ENCODE results near the gene MTCH2. TPM values are rescaled to one million over a fixed set of nuclear protein-coding genes. Genes with fewer than 3 reads are reported as not detected.

Gene MTCH2
- total and polyA plus RNA-seq, 2 donors (not counting 1 experiment from before 2014, with no cell fraction given), result 64.4 to 169 TPM

DNA sequence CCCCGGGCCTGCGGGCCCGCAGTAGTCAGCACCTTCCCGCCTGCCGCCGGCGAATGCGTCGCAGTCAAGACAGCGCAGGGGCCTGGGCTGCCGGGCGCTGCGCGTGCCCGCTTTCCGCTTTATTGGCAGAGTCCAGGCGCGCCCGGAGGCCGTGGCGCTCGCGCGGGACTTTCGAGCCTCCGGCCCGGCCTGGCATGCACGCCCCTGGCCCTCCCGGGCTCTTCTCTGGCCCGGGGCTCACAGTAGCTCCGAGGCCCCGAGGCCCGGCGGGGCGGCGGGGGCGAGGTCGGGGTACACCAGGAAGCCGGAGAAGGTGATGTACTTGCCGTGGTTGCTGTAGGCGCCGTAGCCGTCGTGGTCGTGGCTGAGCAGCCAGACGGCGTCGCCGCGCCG, 52.8 kb downstream of the MTCH2 start:
- H3K4me2 ChIP-seq (ENCODE audit: extremely low read depth, insufficient read depth, low read length), result no peak overlapping the region
- H3K27me3 ChIP-seq (ENCODE audit: control insufficient read depth, insufficient read depth, low read length), result peaks cover 34% of the 10 kb centered on the region
- TF ChIP-seq, protein P1, sequence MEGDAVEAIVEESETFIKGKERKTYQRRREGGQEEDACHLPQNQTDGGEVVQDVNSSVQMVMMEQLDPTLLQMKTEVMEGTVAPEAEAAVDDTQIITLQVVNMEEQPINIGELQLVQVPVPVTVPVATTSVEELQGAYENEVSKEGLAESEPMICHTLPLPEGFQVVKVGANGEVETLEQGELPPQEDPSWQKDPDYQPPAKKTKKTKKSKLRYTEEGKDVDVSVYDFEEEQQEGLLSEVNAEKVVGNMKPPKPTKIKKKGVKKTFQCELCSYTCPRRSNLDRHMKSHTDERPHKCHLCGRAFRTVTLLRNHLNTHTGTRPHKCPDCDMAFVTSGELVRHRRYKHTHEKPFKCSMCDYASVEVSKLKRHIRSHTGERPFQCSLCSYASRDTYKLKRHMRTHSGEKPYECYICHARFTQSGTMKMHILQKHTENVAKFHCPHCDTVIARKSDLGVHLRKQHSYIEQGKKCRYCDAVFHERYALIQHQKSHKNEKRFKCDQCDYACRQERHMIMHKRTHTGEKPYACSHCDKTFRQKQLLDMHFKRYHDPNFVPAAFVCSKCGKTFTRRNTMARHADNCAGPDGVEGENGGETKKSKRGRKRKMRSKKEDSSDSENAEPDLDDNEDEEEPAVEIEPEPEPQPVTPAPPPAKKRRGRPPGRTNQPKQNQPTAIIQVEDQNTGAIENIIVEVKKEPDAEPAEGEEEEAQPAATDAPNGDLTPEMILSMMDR (conservative IDR thresholded peaks at IDR 0.05 in 1 of 2, IDR thresholded peaks at IDR 0.05 in 1 of 2; ENCODE audit: low read depth in 1 of 2, low read length in 2 of 2), result no peak
- no peak for TF ChIP-seq EZH2 (IDR thresholded peaks at IDR 0.05; ENCODE audit: low read length, missing control alignments)
- H3K4me1 ChIP-seq (ENCODE audit: control insufficient read depth, extremely low read depth, insufficient read depth, low read length), result no peaks in the 10 kb centered on the region
- H3K4me3 ChIP-seq (replicated peaks in 1 of 4; ENCODE audit: control extremely low read depth in 1 of 4, insufficient read depth in 1 of 4, low read depth in 3 of 4, low read length in 4 of 4), result no peak overlapping the region
- no peak overlapping the region for H3K27ac ChIP-seq (ENCODE audit: insufficient read depth, low read length)
- H3K9ac ChIP-seq (ENCODE audit: insufficient read depth, low read length), result no peak overlapping the region
- H3K79me2 ChIP-seq (ENCODE audit: control insufficient read depth, insufficient read depth, low read length), result no peaks in the 10 kb centered on the region
- DNase-seq (ENCODE audit: low read depth in 2 of 2), result no peak
- H3K36me3 ChIP-seq (ENCODE audit: control insufficient read depth, insufficient read depth, low read length), result no peaks in the 10 kb centered on the region
- H3K9me3 ChIP-seq (ENCODE audit: control insufficient read depth, insufficient read depth, low read depth, low read length), result no peaks in the 10 kb centered on the region
- no peaks in the 10 kb centered on the region for H4K20me1 ChIP-seq (ENCODE audit: control insufficient read depth, extremely low read depth, insufficient read depth, low read length)
- no peak overlapping the region for H2AFZ ChIP-seq (ENCODE audit: low read length)

- no peaks in the 10 kb centered on the region for H4K20me1 ChIP-seq (ENCODE audit: control insufficient read depth, extremely low read depth, insufficient read depth, low read length)
- H2AFZ ChIP-seq (ENCODE audit: low read length), result no peak overlapping the region
- H3K9me3 ChIP-seq (ENCODE audit: control insufficient read depth, insufficient read depth, low read depth, low read length), result no peaks in the 10 kb centered on the region
- no peak for TF ChIP-seq EZH2 (IDR thresholded peaks at IDR 0.05; ENCODE audit: low read length, missing control alignments)
- TF ChIP-seq, protein P1 (conservative IDR thresholded peaks at IDR 0.05 in 1 of 2, IDR thresholded peaks at IDR 0.05 in 1 of 2; ENCODE audit: low read depth in 1 of 2, low read length in 2 of 2), result no peak
- H3K4me1 ChIP-seq (ENCODE audit: control insufficient read depth, extremely low read depth, insufficient read depth, low read length), result no peaks in the 10 kb centered on the region
- DNase-seq (ENCODE audit: low read depth in 2 of 2), result no peak
- no peak overlapping the region for H3K27ac ChIP-seq (ENCODE audit: insufficient read depth, low read length)
- H3K9ac ChIP-seq (ENCODE audit: insufficient read depth, low read length), result no peak overlapping the region
- no peak overlapping the region for H3K4me3 ChIP-seq (replicated peaks in 1 of 4; ENCODE audit: control extremely low read depth in 1 of 4, insufficient read depth in 1 of 4, low read depth in 3 of 4, low read length in 4 of 4)
- peaks cover 29% of the 10 kb centered on the region for H3K27me3 ChIP-seq (ENCODE audit: control insufficient read depth, insufficient read depth, low read length)
- no peak overlapping the region for H3K4me2 ChIP-seq (ENCODE audit: extremely low read depth, insufficient read depth, low read length)
- H3K36me3 ChIP-seq (ENCODE audit: control insufficient read depth, insufficient read depth, low read length), result peaks cover 2% of the 10 kb centered on the region
- H3K79me2 ChIP-seq (ENCODE audit: control insufficient read depth, insufficient read depth, low read length), result no peaks in the 10 kb centered on the region
Observed at GRCh38 chr11:47589118-47589517, 53.2 kb downstream of the MTCH2 start.

DNA sequence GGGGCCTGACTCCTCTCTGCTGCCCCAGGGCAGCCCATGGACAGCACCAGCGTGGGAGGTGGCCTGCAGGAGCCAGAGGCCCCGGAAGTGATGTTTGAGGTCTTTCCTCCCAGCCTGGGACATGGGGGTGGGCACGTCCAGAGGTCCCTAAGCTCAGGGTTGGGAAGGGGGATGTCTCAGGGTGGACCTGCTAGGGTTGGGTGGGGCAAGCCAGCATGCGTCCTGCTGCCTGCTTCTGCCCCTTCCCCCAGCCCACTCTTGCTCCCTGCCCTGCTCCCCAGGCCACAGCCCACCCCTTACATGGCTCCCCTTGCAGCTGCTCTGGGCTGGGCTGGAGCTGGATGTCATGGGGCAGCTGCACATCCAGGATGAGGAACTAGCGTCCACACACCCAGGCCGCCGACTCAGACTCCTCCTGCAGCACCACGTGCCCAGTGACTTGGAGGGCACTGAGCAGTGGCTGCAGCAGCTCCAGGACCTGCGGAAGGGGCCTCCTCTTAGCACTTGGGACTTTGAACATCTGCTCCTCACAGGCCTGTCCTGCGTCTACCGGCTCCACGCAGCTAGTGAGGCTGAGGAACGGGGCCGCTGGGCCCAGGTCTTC, 54.5 kb downstream of the MTCH2 start:
- Histone ChIP-seq H3K9ac (ENCODE audit: insufficient read depth, low read length) (no peak overlapping the region), H3K27me3 (ENCODE audit: control insufficient read depth, insufficient read depth, low read length) (peaks cover 17% of the 10 kb centered on the region), H3K4me3 (replicated peaks in 1 of 4; ENCODE audit: control extremely low read depth in 1 of 4, insufficient read depth in 1 of 4, low read depth in 3 of 4, low read length in 4 of 4) (no peak overlapping the region), H2AFZ (ENCODE audit: low read length) (no peak overlapping the region), H3K36me3 (ENCODE audit: control insufficient read depth, insufficient read depth, low read length) (peaks cover 9% of the 10 kb centered on the region), H3K27ac (ENCODE audit: insufficient read depth, low read length) (no peak overlapping the region), H3K79me2 (ENCODE audit: control insufficient read depth, insufficient read depth, low read length) (no peaks in the 10 kb centered on the region), H3K9me3 (ENCODE audit: control insufficient read depth, insufficient read depth, low read depth, low read length) (no peaks in the 10 kb centered on the region), H4K20me1 (ENCODE audit: control insufficient read depth, extremely low read depth, insufficient read depth, low read length) (no peaks in the 10 kb centered on the region), H3K4me1 (ENCODE audit: control insufficient read depth, extremely low read depth, insufficient read depth, low read length) (no peaks in the 10 kb centered on the region), H3K4me2 (ENCODE audit: extremely low read depth, insufficient read depth, low read length) (no peak overlapping the region)
- no peak for DNase-seq (ENCODE audit: low read depth in 2 of 2)
- TF ChIP-seq, protein P1 (conservative IDR thresholded peaks at IDR 0.05 in 1 of 2, IDR thresholded peaks at IDR 0.05 in 1 of 2; ENCODE audit: low read depth in 1 of 2, low read length in 2 of 2), result no peak
- no peak for TF ChIP-seq EZH2 (IDR thresholded peaks at IDR 0.05; ENCODE audit: low read length, missing control alignments)
